GM12874 (cell line): ENCODE data around the gene ATXN1.

ENCODE experiments used
- CTCF ChIP-seq: IDR thresholded peaks from 2 replicates; pipeline ENCODE4 v1.5.1; 2011; ENCODE audit warnings: low read depth, mild to moderate bottlenecking, control low read depth, low read length, moderate library complexity; ENCODE audit not compliant: insufficient read depth

The ATXN1 gene

GRCh38 chr6:16729183-16729691 is 32.0 kb downstream of the ATXN1 start:
- no peak for TF ChIP-seq CTCF

GRCh38 chr6:16728513-16729182 is 32.6 kb downstream of the ATXN1 start:
- TF ChIP-seq CTCF, result no peak

GRCh38 chr6:16727996-16728395 is 33.3 kb downstream of the ATXN1 start:
- TF ChIP-seq CTCF, result no peak

- TF ChIP-seq CTCF, result no peak
Observed at GRCh38 chr6:16725145-16725864, 36.0 kb downstream of the ATXN1 start.

- no peak for TF ChIP-seq CTCF
Observed at GRCh38 chr6:16723826-16724225, 37.4 kb downstream of the ATXN1 start.

- no peak for TF ChIP-seq CTCF
Observed at GRCh38 chr6:16723402-16723801, 37.9 kb downstream of the ATXN1 start.

GRCh38 chr6:16722630-16723029 is 38.6 kb downstream of the ATXN1 start:
- no peak for TF ChIP-seq CTCF
